IPS DF 4.7 (cell line): ENCODE measurements around the gene ARPC1B.
"Not testable (repeated sequence)": the region's sequence is repeated elsewhere in the genome, so short reads cannot be mapped to it uniquely, and the experiment has no call there.

Experiments used
- DNase-seq: peaks from one replicate; pipeline ENCODE4 v3.0.0-alpha.2; 2013; ENCODE audit warnings: low spot score; ENCODE audit errors: extremely low read depth

The ARPC1B gene

DNA sequence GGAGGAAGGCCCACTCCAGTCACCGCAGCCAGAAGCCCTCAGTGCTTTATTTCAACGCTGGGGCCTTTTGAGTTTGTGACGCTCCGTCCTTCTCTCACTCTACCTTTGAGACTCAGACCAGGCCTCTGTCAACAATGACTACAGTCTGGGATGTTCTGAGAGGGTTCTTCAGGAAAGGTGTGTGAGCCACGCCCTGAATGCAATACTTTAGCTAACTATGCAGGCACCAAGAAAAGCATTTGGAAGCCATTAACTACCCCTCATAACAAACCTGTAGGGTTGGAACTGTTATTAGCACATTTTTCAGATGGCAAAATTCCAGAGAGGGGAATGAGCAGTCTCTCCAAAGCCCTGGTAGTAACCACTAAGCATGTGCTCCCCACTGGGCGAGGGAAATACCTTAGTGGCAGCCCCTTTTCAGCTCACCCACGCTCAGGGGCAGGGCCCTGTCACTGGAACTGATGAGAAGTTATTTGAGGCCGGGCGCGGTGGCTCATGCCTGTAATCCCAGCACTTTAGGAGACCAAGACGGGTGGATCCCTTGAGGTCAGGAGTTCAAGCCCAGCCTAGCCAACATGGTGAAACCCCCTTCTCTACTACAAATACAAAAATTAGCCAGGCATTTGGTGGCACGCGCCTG, 5.7 kb upstream of the ARPC1B start:
- no peak for DNase-seq

GRCh38 chr7:99369767-99370391, 4.7 kb upstream of the ARPC1B start:
- no peak for DNase-seq

DNA sequence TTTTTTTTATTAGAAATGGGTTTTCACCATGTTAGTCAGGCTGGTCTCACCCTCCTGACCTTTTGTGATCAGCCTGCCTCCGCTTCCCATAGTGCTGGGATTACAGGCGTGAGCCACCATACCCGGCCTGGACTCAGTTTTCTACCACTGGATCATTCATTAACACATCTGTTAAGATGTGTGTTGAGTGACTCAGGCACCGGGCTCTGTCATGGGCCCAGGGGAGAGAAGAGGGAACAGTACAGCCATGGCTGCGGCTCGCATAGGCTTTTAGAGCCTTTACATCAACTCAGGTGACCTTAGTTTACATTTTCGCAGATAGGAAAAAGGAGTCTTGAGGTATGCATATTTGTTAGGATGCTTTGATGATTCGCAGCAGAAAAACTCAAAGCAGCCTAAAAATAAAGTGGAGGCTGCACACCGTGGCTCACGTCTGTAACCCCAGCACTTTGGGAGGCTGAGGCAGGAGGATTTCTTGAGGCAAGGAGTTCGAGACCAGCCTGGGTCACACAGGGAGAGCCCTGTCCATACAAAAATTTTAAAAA, 3.1 kb upstream of the ARPC1B start:
- no peak for DNase-seq

- no peak for DNase-seq
These were observed 2.0 kb upstream of the ARPC1B start for GRCh38 chr7:99372275-99373090.

- no peak for DNase-seq
These were observed 1.2 kb upstream of the ARPC1B start for GRCh38 chr7:99373091-99374066.

DNA sequence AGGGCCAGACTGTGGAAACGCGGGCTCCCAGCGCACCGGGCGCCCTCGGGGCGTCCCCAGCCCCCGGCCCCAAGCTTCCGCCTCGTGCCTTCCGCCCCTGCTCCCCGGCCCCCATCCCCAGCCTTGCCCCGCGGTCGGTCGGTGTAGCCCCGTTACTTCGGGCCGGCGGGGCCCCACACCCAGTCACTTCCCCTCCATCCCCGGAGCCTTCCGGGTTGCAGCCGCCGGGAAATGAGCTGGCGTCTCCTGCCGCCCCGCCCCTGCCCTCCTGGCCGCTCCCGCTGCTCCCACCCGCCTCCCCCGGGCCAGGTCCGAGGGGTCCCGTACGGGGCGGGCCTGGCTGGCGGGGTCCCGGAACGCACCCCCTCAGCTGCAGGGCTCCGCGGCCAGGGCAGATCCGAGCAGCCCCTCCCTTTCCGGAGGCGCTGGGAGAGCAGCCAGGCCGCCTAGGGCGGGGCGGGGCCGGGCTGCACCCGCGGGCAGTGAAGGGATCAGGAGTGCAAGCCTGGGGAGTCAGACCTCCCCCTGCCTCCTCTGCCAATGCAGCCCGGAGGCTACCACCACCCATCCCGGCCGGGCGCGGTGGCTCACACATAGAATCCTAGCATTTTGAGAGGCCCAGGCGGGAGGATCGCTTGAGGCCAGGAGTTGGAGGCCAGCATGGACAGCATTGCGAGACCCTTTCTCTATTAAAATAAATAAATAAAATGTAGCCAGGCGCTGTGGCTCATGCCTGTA, 709 bp downstream of the ARPC1B start:
- no peak for DNase-seq

- no peak for DNase-seq
These were observed 4.6 kb downstream of the ARPC1B start for GRCh38 chr7:99379043-99379577.

DNA sequence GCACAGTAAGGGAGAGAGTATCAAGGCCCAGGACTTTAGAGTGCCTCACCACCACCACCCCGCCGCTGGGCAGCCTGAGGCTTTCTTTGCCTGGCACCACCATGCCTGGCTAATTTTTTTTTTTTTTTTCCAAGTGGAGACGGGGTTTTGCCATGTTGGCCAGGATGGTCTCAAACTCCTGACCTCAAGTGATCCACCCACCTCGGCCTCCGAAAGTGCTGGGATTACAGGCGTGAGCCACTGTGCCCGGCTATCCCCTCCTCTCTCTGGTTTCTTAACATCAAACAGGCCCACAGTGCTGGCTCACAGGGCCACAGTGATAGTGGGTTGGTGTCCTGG, 5.1 kb downstream of the ARPC1B start:
- DNase-seq = not testable (repeated sequence)

DNA sequence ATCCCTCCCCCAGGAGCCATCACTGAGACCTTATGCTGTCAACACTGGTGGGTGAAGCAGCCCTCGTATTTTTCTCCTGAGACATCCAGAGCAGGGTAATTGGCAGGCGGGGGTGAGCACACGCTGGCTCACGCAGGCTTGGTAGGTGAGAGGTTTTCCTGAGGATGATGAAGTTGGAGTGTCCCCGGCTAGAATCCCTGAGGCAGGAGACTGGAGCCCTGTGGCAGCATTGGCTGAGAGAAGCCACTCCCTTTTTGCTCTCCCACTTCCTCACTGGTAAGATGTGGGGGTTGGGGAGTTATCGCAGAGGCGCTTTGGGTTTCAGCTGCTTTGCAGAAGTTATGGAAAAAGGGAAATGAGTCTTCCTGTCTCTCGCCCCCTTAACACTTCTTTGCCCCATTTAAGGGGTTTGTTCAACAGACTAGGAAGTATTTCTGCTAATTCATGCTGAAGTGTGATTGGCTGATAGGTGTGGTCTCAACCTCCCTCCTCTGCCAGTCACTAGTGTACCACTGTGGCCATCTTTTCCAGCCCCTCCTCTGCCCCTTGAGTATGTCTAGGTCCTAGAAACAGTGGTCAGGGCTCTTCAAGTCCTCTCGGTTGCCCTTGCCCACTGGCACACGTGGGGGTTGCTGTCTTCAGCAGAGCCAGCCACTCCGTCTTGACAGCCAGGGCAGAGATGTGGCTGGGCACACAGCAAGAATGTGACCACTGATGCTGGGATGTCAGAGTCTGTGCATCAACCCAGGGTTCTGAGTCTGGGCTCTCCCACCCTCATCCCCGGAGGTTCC, 5.7 kb downstream of the ARPC1B start:
- DNase-seq = no peak

GRCh38 chr7:99380823-99381663, 6.5 kb downstream of the ARPC1B start:
- DNase-seq = no peak

DNA sequence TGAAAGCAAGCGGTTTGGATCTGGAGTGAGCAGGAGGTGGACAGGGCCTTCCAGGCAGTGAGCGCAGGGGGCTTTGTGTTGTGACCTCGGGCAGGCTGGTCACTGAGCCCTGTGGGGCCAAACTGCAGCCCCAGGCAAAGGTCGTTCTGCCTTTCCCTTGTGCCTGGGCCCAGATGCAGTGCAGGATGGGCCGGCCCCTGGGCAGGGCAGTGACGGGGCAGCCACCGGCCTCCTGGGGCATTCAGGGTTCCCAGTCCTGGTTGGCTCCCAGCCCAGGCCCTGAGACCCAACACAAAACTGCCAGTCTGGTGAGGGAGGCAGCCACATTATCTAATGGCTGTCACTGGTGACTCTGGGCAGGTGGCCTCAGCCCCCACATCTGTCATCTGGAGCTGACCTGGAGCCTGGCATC, 7.1 kb downstream of the ARPC1B start:
- no peak for DNase-seq

DNA sequence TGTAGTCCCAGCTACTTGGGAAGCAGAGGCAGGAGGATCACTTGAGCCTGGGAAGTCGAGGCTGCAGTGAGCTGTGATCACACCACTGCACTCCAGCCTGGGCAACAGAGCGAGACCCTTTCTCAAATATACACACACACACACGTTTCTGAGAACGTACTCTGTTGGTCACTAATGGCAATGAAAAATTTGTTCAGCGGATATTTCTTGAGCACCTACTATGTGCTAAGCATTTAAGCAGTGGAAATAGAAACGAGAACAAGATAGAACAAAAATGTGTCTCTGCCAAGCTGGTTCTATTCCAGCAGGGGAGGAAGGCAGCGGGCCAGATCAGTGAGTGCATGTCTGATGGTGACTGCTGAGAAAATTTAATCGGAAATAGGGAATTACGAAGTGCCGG, 8.7 kb downstream of the ARPC1B start:
- DNase-seq = no peak

DNA sequence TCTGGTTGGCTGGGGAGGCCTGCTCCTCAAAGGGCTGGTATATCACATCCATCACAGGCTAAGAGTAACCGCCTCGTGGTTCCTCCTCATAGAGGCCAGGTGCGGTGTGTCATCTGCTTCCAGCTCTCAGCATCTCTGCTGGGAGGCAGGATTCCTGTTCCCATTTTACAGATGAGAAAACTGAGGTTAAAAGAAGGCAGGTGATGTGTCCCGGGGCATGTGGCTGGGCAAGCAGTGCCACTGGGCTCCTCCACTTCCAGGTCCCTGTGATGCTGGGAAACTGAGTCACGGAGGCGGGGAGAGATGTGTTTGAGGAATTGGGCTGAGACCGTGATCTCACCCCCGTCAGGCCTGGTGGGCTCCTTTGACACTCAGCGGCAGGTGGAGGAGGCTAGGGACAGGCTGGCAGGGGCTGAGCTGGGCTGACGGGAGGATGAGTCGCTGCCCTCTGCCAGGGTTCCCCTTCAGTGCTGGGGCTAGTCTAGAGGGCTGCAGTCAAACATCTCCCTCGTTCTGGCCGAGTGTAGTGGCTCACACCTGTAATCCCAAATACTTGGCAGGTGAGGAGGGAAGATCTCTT, 9.4 kb downstream of the ARPC1B start:
- DNase-seq = no peak

- DNase-seq = no peak
These were observed 10.0 kb downstream of the ARPC1B start for GRCh38 chr7:99384523-99384922.

- DNase-seq = no peak
These were observed 11.0 kb downstream of the ARPC1B start for GRCh38 chr7:99385564-99385963.

- no peak for DNase-seq
These were observed 12.2 kb downstream of the ARPC1B start for GRCh38 chr7:99386584-99387238.

DNA sequence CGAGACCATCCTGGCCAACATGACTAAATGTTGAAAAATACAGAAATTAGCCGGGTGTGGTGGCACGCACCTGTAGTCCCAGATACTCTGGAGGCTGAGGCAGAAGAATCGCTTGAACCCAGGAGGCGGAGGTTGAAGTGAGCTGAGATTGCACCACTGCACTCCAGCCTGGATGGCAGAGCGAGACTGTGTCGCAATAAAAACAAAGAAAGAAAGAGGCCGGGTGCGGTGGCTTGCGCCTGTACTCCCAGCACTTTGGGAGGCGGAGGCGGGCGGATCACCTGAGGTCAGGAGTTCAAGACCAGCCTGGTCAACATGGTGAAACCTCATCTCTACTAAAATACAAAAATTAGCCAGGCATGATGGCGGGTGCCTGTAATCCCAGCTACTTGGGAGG, 12.7 kb downstream of the ARPC1B start:
- DNase-seq = not testable (repeated sequence)

DNA sequence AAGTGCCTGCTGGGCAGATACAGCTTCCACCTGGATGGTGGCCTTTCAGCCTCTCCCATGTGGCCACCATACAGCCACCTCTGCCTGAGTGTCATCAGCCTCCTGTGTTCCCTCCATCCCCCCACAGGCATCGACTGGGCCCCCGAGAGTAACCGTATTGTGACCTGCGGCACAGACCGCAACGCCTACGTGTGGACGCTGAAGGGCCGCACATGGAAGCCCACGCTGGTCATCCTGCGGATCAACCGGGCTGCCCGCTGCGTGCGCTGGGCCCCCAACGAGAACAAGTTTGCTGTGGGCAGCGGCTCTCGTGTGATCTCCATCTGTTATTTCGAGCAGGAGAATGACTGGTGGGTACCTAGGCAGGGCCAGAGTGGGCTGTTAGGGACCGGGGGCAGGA, 13.4 kb downstream of the ARPC1B start:
- no peak for DNase-seq
